D721Med (cell line): ENCODE results near the gene BHLHA9.

Source experiments
- DNase-seq: peaks from one replicate; pipeline ENCODE4 v3.0.0; 2011; ENCODE audit warnings: low spot score; ENCODE audit not compliant: insufficient read length
- FAIRE-seq: peaks from 2 replicates; lab custom pipeline; 2011; peaks lifted over from hg19 to GRCh38; lab: Jason Lieb, UNC
- CTCF ChIP-seq: IDR thresholded peaks from 2 replicates; pipeline ENCODE4 v1.5.1; 2012; ENCODE audit warnings: mild to moderate bottlenecking, control low read depth; ENCODE audit not compliant: insufficient read depth; ENCODE audit errors: missing control alignments

Gene BHLHA9

GRCh38 chr17:1227917-1228780, 42.1 kb upstream of the BHLHA9 start:
- no peak for FAIRE-seq
- no peak for DNase-seq

GRCh38 chr17:1228781-1229348, 41.4 kb upstream of the BHLHA9 start:
- TF ChIP-seq CTCF = no peak
- no peak for DNase-seq
- no peak for FAIRE-seq

More at GRCh38 chr17:1227917-1228780, 42.1 kb upstream of the BHLHA9 start:
- no peak for TF ChIP-seq CTCF

- DNase-seq (no peak), FAIRE-seq (no peak)
- no peak for TF ChIP-seq CTCF
Observed at GRCh38 chr17:1229349-1229899, 40.8 kb upstream of the BHLHA9 start.

GRCh38 chr17:1229900-1230501, 40.2 kb upstream of the BHLHA9 start:
- no peak for DNase-seq
- FAIRE-seq = no peak
- no peak for TF ChIP-seq CTCF

GRCh38 chr17:1231456-1231855, 38.8 kb upstream of the BHLHA9 start:
- TF ChIP-seq CTCF = no peak
- DNase-seq (no peak), FAIRE-seq (no peak)

- no peak for DNase-seq
- no peak for TF ChIP-seq CTCF
- no peak for FAIRE-seq
Observed at GRCh38 chr17:1232331-1232730, 37.9 kb upstream of the BHLHA9 start.
